Liver (tissue), 9 donors: ENCODE measurements around the gene MYH11. TPM values are rescaled to one million over a fixed set of nuclear protein-coding genes. Genes with fewer than 3 reads are reported as not detected.

ENCODE experiments used
- DNase-seq: peaks from one replicate; pipeline ENCODE4 v3.0.0-alpha.2; 2017; ENCODE audit warnings: low spot score
- H3K27ac ChIP-seq, 2 donors: one replicate each; pipeline ENCODE4 v1.7.0; 2013; ENCODE audit warnings: inconsistent platforms in 2 of 2, low read length in 2 of 2, control low read depth in 1 of 2, low read depth in 1 of 2, mild to moderate bottlenecking in 1 of 2
- H3K27me3 ChIP-seq, 4 donors: one replicate each; pipeline versions ENCODE4 v1.6.1 to v1.7.0; 2013; ENCODE audit warnings: low read length in 3 of 4, inconsistent platforms in 1 of 4, mild to moderate bottlenecking in 1 of 4, moderate library complexity in 1 of 4; ENCODE audit not compliant: control insufficient read depth in 4 of 4, insufficient read depth in 4 of 4
- H3K36me3 ChIP-seq, 4 donors: one replicate each; pipeline versions ENCODE4 v1.6.1 to v1.7.0; 2013; ENCODE audit warnings: low read length in 3 of 4, mild to moderate bottlenecking in 3 of 4, low read depth in 1 of 4, moderate library complexity in 1 of 4; ENCODE audit not compliant: control insufficient read depth in 4 of 4, insufficient read depth in 3 of 4
- H3K4me1 ChIP-seq, 4 donors: one replicate each; pipeline versions ENCODE4 v1.6.1 to v1.7.0; 2013; ENCODE audit warnings: low read length in 3 of 4, mild to moderate bottlenecking in 3 of 4, moderate library complexity in 1 of 4; ENCODE audit not compliant: control insufficient read depth in 4 of 4, insufficient read depth in 4 of 4
- H3K4me3 ChIP-seq, 3 donors: one replicate each; pipeline versions ENCODE4 v1.6.1 to v1.7.0; 2013; ENCODE audit warnings: low read length in 3 of 3, control low read depth in 1 of 3, low read depth in 1 of 3, mild to moderate bottlenecking in 1 of 3
- H3K9ac ChIP-seq, 2 donors: one replicate each; pipeline ENCODE4 v1.7.0; 2013; ENCODE audit warnings: low read length in 2 of 2, mild to moderate bottlenecking in 2 of 2, moderate library complexity in 2 of 2, control low read depth in 1 of 2, low read depth in 1 of 2
- H3K9me3 ChIP-seq, 4 donors: one replicate each; pipeline versions ENCODE4 v1.6.1 to v1.7.0; 2013; ENCODE audit warnings: low read length in 3 of 4; ENCODE audit not compliant: control insufficient read depth in 4 of 4
- ATF3 ChIP-seq: IDR thresholded peaks from 2 replicates; pipeline ENCODE4 v1.6.1; 2016; ENCODE audit warnings: antibody characterized with exemption
- CTCF ChIP-seq: fragments of 150-350 bp; IDR thresholded peaks from 2 replicates; pipeline ENCODE4 v1.5.1; 2017; ENCODE audit warnings: improper control_type of control experiment, low read depth, low read length; ENCODE audit not compliant: missing input control
- FOXA1 ChIP-seq: IDR thresholded peaks from 2 replicates; pipeline ENCODE4 v1.6.1; 2016; ENCODE audit warnings: antibody characterized with exemption
- FOXA2 ChIP-seq: IDR thresholded peaks from 2 replicates; pipeline ENCODE4 v1.6.1; 2016; ENCODE audit warnings: antibody characterized with exemption
- GABPA ChIP-seq, 2 donors: IDR thresholded peaks in 1 of 2; conservative IDR thresholded peaks in 1 of 2; 2 replicates each; pipeline ENCODE4 v1.6.1; 2016; ENCODE audit warnings: antibody characterized with exemption in 2 of 2, mild to moderate bottlenecking in 1 of 2, moderate library complexity in 1 of 2
- HNF4A ChIP-seq, 2 donors: conservative IDR thresholded peaks; 2 replicates each; pipeline ENCODE4 v1.6.1; 2016; ENCODE audit warnings: antibody characterized with exemption in 2 of 2, mild to moderate bottlenecking in 2 of 2
- HNF4G ChIP-seq: IDR thresholded peaks from 2 replicates; pipeline ENCODE4 v1.6.1; 2016; ENCODE audit warnings: antibody characterized with exemption
- JUND ChIP-seq, 2 donors: IDR thresholded peaks; 2 replicates each; pipeline ENCODE4 v1.6.1; 2016; ENCODE audit warnings: antibody characterized with exemption in 2 of 2
- RAD21 ChIP-seq, 2 donors: IDR thresholded peaks; 2 replicates each; pipeline ENCODE4 v1.6.1; 2016; ENCODE audit warnings: antibody characterized with exemption in 2 of 2, mild to moderate bottlenecking in 2 of 2
- REST ChIP-seq: IDR thresholded peaks from 2 replicates; pipeline ENCODE4 v1.6.1; 2016; ENCODE audit warnings: antibody characterized with exemption, mild to moderate bottlenecking
- RXRA ChIP-seq, 2 donors: IDR thresholded peaks; 2 replicates each; pipeline ENCODE4 v1.6.1; 2017 to 2018; ENCODE audit warnings: antibody characterized with exemption in 2 of 2, mild to moderate bottlenecking in 1 of 2
- SP1 ChIP-seq: IDR thresholded peaks from 2 replicates; pipeline ENCODE4 v1.6.1; 2018; ENCODE audit warnings: antibody characterized with exemption, mild to moderate bottlenecking
- TAF1 ChIP-seq: conservative IDR thresholded peaks from 2 replicates; pipeline ENCODE4 v1.6.1; 2016; ENCODE audit warnings: antibody characterized with exemption, mild to moderate bottlenecking
- YY1 ChIP-seq: IDR thresholded peaks from 2 replicates; pipeline ENCODE4 v1.6.1; 2016; ENCODE audit warnings: antibody characterized with exemption, mild to moderate bottlenecking
- ZBTB33 ChIP-seq: IDR thresholded peaks from 2 replicates; pipeline ENCODE4 v1.6.1; 2016; ENCODE audit warnings: antibody characterized with exemption
- WGBS: extraction: QIAGEN DNeasy Blood & Tissue Kit; methylation state at CpG from one replicate; pipeline ENCODE4 v1.1.7; 2013; 5-methylcytosine and 5-hydroxymethylcytosine counted together
- polyA plus RNA-seq, 2 donors: library from polyadenylated mRNA; stranded (reverse) in 1 of 2; unstranded in 1 of 2; fragments of 200-250 nt in 1 of 2; fragments of >200 nt in 1 of 2; fragmentation: Nextera tagmentation in 1 of 2; extraction: Ambion mirVana in 1 of 2; gene quantifications; one replicate each; pipeline versions ENCODE4 v1.2.1 to v1.2.3, GENCODE V29; 2013 to 2015
- total RNA-seq, 2 donors: library from RNA; depleted of rRNA; stranded (reverse); fragments of >200 nt; gene quantifications; one replicate each; pipeline ENCODE4 v1.2.3, GENCODE V29; 2014
- TF ChIP-seq, protein P1 (sequence below): IDR thresholded peaks from 2 replicates; pipeline ENCODE4 v1.6.1; 2016; ENCODE audit warnings: antibody characterized with exemption
- donor health status: healthy.
- donor health status: healthy.
- donor health status: healthy.
- donor health status: healthy.
- donor health status: healthy.

MYH11 gene
- total and polyA plus RNA-seq, 4 donors, result 0.51 to 33.7 (median 4.0) TPM

- H3K27me3 ChIP-seq, result no peaks in the 10 kb centered on the region
- WGBS, result 89% methylated on average over 4 of the region's 4 CpGs
- no peak overlapping the region for H3K27ac ChIP-seq
- H3K4me3 ChIP-seq, result no peak overlapping the region
- no peaks in the 10 kb centered on the region for H3K4me1 ChIP-seq
- no peaks in the 10 kb centered on the region for H3K36me3 ChIP-seq
- H3K9ac ChIP-seq, result no peak overlapping the region
- TF ChIP-seq FOXA1, result no peak
- TF ChIP-seq, protein P1, sequence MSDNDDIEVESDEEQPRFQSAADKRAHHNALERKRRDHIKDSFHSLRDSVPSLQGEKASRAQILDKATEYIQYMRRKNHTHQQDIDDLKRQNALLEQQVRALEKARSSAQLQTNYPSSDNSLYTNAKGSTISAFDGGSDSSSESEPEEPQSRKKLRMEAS, result no peak
- no peak for TF ChIP-seq YY1
- TF ChIP-seq FOXA2, result no peak
- TF ChIP-seq RAD21 (IDR thresholded peaks at IDR 0.05), result no peak
- no peaks in the 10 kb centered on the region for H3K9me3 ChIP-seq
- no peak for DNase-seq
These were observed 22.3 kb downstream of the MYH11 start for GRCh38 chr16:15834502-15834901.

DNA sequence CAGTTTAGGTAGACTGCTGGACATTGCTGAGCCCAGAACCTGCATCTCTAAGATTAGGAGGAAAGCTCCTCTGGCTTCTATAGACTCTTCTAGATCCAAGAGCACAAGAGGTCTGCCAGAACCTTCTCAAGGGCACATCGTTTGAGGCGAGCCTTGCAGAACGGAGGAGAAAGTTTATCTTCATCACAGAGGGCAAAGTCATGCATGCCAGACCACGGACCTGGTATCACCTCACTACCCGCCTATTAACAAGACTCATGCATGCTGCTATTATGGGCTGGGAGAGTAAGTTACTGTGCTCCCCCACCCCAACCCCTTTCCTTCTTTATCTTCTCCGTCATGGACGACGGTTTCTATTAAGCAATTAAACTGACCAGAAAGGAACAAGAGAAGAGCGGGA, 23.3 kb downstream of the MYH11 start:
- Histone ChIP-seq H3K4me3 (no peak overlapping the region), H3K36me3 (no peaks in the 10 kb centered on the region), H3K27ac (no peak overlapping the region), H3K4me1 (no peaks in the 10 kb centered on the region), H3K9ac (no peak overlapping the region), H3K9me3 (no peaks in the 10 kb centered on the region), H3K27me3 (no peaks in the 10 kb centered on the region)
- WGBS, result 72% methylated on average over 9 of the region's 9 CpGs
- TF ChIP-seq ZBTB33, result no peak
- TF ChIP-seq GABPA (IDR thresholded peaks at IDR 0.05 in 1 of 2, conservative IDR thresholded peaks at IDR 0.05 in 1 of 2), result no peak
- no peak for DNase-seq

DNA sequence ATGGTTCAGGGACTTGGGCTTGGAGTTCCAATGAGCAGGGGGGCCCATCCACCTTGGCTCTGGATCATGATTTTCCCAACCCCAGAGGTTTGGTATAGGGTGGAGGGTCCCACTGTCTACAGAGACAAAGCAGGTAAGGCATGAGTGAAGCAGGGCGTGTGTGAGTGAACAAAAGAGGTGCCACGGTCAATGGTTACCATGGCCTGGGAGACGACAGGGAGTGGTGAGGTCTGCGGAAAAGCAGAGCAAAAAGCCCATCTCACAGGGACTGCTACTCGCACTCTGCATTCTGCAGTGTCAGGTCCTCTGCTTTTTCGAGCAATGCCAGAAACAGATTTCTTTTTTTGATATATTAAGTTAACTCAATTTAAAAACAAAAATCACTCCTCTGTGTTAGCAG, 24.6 kb downstream of the MYH11 start:
- no peaks in the 10 kb centered on the region for H3K4me1 ChIP-seq

More for the DNA sequence above, 24.6 kb downstream of the MYH11 start:
- no peak overlapping the region for H3K9ac ChIP-seq
- DNase-seq, result no peak
- TF ChIP-seq FOXA1, result no peak
- TF ChIP-seq YY1, result no peak
- TF ChIP-seq HNF4A (conservative IDR thresholded peaks at IDR 0.05), result no peak
- TF ChIP-seq CTCF, result no peak
- TF ChIP-seq REST, result no peak
- TF ChIP-seq RXRA (IDR thresholded peaks at IDR 0.05), result no peak
- no peak for TF ChIP-seq JUND (IDR thresholded peaks at IDR 0.05)
- TF ChIP-seq HNF4G, result no peak
- no peak for TF ChIP-seq TAF1
- no peak for TF ChIP-seq SP1
- TF ChIP-seq ATF3, result no peak
- TF ChIP-seq, protein P1, result no peak
- no peak for TF ChIP-seq GABPA (IDR thresholded peaks at IDR 0.05 in 1 of 2, conservative IDR thresholded peaks at IDR 0.05 in 1 of 2)
- 92% methylated on average over 6 of the region's 6 CpGs for WGBS
- no peaks in the 10 kb centered on the region for H3K9me3 ChIP-seq
- H3K27me3 ChIP-seq, result no peaks in the 10 kb centered on the region
- H3K36me3 ChIP-seq, result no peaks in the 10 kb centered on the region
- no peak overlapping the region for H3K27ac ChIP-seq
- H3K4me3 ChIP-seq, result no peak overlapping the region
